ENCODE data around the gene ARHGAP28.

Gene ARHGAP28

GRCh38 chr18:6729247-6730091 is at the start of gene ARHGAP28:
ARHGAP28 (plus strand) TSS chr18:6729716; CDS start chr18:6729822, 106 bp downstream.
- DNase-seq = peak; percentile 96

GRCh38 chr18:6681331-6681875 is 48.1 kb upstream of the ARHGAP28 start:
- DNase-seq = no peak

GRCh38 chr18:6682437-6683111 is 46.9 kb upstream of the ARHGAP28 start:
- no peak for DNase-seq

- DNase-seq = no peak
These were observed 46.2 kb upstream of the ARHGAP28 start for GRCh38 chr18:6683112-6683876.

GRCh38 chr18:6687676-6688075 is 41.8 kb upstream of the ARHGAP28 start:
- DNase-seq = no peak

GRCh38 chr18:6708890-6709289 is 20.6 kb upstream of the ARHGAP28 start:
- no peak for DNase-seq

- no peak for DNase-seq
These were observed 18.0 kb upstream of the ARHGAP28 start for GRCh38 chr18:6711467-6711866.

GRCh38 chr18:6712401-6712800 is 17.1 kb upstream of the ARHGAP28 start:
- no peak for DNase-seq

- DNase-seq = no peak
These were observed 15.5 kb upstream of the ARHGAP28 start for GRCh38 chr18:6714010-6714409.

GRCh38 chr18:6718267-6718666 is 11.2 kb upstream of the ARHGAP28 start:
- DNase-seq = no peak

GRCh38 chr18:6719098-6719846 is 10.2 kb upstream of the ARHGAP28 start:
- no peak for DNase-seq

GRCh38 chr18:6719910-6720683 is 9.4 kb upstream of the ARHGAP28 start:
- DNase-seq = no peak

GRCh38 chr18:6721755-6722154 is 7.8 kb upstream of the ARHGAP28 start:
- DNase-seq = no peak

GRCh38 chr18:6722690-6723089 is 6.8 kb upstream of the ARHGAP28 start:
- DNase-seq = peak; percentile 39

- no peak for DNase-seq
These were observed 5.2 kb upstream of the ARHGAP28 start for GRCh38 chr18:6724331-6724730.

- no peak for DNase-seq
These were observed 1.2 kb upstream of the ARHGAP28 start for GRCh38 chr18:6728331-6728730.

GRCh38 chr18:6728809-6729246 is 688 bp upstream of the ARHGAP28 start:
- no peak for DNase-seq

- DNase-seq = no peak
These were observed 1.1 kb downstream of the ARHGAP28 start for GRCh38 chr18:6730416-6731221.

GRCh38 chr18:6731222-6731596 is 1.7 kb downstream of the ARHGAP28 start:
- peak; percentile 73 for DNase-seq

GRCh38 chr18:6732952-6733351 is 3.4 kb downstream of the ARHGAP28 start:
- DNase-seq = no peak

GRCh38 chr18:6733758-6734157 is 4.2 kb downstream of the ARHGAP28 start:
- DNase-seq = no peak
